Keratinocyte (primary cell): Measurements from ENCODE around the gene KCNK10. TPM values are rescaled to one million over a fixed set of nuclear protein-coding genes. Genes with fewer than 3 reads are reported as not detected.

Experiments used
- DNase-seq: peaks from one replicate; pipeline ENCODE4 v3.0.0-alpha.2; 2011; ENCODE audit warnings: low read depth, missing footprints, low spot score
- FAIRE-seq: peaks from 2 replicates; lab custom pipeline; 2011; peaks lifted over from hg19 to GRCh38; lab: Jason Lieb, UNC
- H2AFZ ChIP-seq: 2 replicates; pipeline ENCODE4 v1.6.0; 2012; ENCODE audit warnings: low read length, control low read depth, inconsistent platforms; ENCODE audit not compliant: control insufficient read depth
- H3K27ac ChIP-seq: 2 replicates; pipeline ENCODE4 v1.5.1; 2011; ENCODE audit warnings: low read length; ENCODE audit not compliant: control insufficient read depth, insufficient read depth
- H3K27me3 ChIP-seq: 3 replicates; pipeline ENCODE4 v1.6.0; 2011; ENCODE audit warnings: low read length; ENCODE audit not compliant: control insufficient read depth, insufficient read depth; ENCODE audit errors: extremely low read depth
- H3K36me3 ChIP-seq, 2 experiments: 2 replicates in 1 of 2; 3 replicates in 1 of 2; pipeline ENCODE4 v1.5.1; 2011; ENCODE audit warnings: low read length in 2 of 2, mild to moderate bottlenecking in 1 of 2; ENCODE audit not compliant: control insufficient read depth in 2 of 2, insufficient read depth in 2 of 2; ENCODE audit errors: extremely low read depth in 1 of 2
- H3K4me1 ChIP-seq: 3 replicates; pipeline ENCODE4 v1.5.1; 2011; ENCODE audit warnings: low read length; ENCODE audit not compliant: control insufficient read depth, insufficient read depth; ENCODE audit errors: extremely low read depth
- H3K4me2 ChIP-seq: 3 replicates; pipeline ENCODE4 v1.6.0; 2011; ENCODE audit warnings: low read depth, low read length; ENCODE audit not compliant: control insufficient read depth, insufficient read depth; ENCODE audit errors: extremely low read depth
- H3K4me3 ChIP-seq, 3 experiments: fragments of 200-600 bp in 1 of 3; sonication (generic) in 1 of 3; 2 replicates in 2 of 3; 3 replicates in 1 of 3; pipeline ENCODE4 v1.5.1; 2011 to 2016; ENCODE audit warnings: low read length in 3 of 3, mild to moderate bottlenecking in 3 of 3, control low read depth in 2 of 3, inconsistent platforms in 1 of 3, low read depth in 1 of 3, mixed read lengths in 1 of 3, mixed run types in 1 of 3, moderate library complexity in 1 of 3; ENCODE audit not compliant: control insufficient read depth in 2 of 3, insufficient read depth in 2 of 3; ENCODE audit errors: extremely low read depth in 1 of 3
- H3K79me2 ChIP-seq: 2 replicates; pipeline ENCODE4 v1.6.0; 2012; ENCODE audit warnings: low read length; ENCODE audit not compliant: control insufficient read depth, insufficient read depth
- H3K9ac ChIP-seq: 3 replicates; pipeline ENCODE4 v1.6.0; 2011; ENCODE audit warnings: low read length; ENCODE audit not compliant: control insufficient read depth, insufficient read depth; ENCODE audit errors: extremely low read depth
- H3K9me1 ChIP-seq: 3 replicates; pipeline ENCODE4 v1.6.0; 2011; ENCODE audit warnings: low read length; ENCODE audit not compliant: control insufficient read depth, insufficient read depth; ENCODE audit errors: extremely low read depth
- H3K9me3 ChIP-seq: 2 replicates; pipeline ENCODE4 v1.5.1; 2012; ENCODE audit warnings: low read depth, low read length; ENCODE audit not compliant: control insufficient read depth
- H4K20me1 ChIP-seq: 3 replicates; pipeline ENCODE4 v1.6.0; 2011; ENCODE audit warnings: low read length; ENCODE audit not compliant: control insufficient read depth, insufficient read depth; ENCODE audit errors: extremely low read depth
- CTCF ChIP-seq, 3 experiments: IDR thresholded peaks in 1 of 3; conservative IDR thresholded peaks in 1 of 3; optimal IDR thresholded peaks in 1 of 3; 2 replicates in 2 of 3; 3 replicates in 1 of 3; pipeline versions ENCODE3 to v1.5.1; 2011; ENCODE audit warnings: low read length in 3 of 3, mild to moderate bottlenecking in 3 of 3, moderate library complexity in 2 of 3, control low read depth in 1 of 3, inconsistent platforms in 1 of 3; ENCODE audit not compliant: insufficient read depth in 2 of 3; ENCODE audit errors: extremely low read depth in 1 of 3
- EZH2 ChIP-seq: IDR thresholded peaks from one replicate; pipeline ENCODE4 v1.6.1; 2012; ENCODE audit warnings: inconsistent platforms, mild to moderate bottlenecking, low read length, moderate library complexity
- dilution Hi-C: fragments of 300-500 bp; cut with MboI; formaldehyde crosslinking; loops from one replicate; pipeline ENCODE4 v1.7.0; 2020; ENCODE audit warnings: low sequenced_read_pairs; ENCODE audit not compliant: extremely low pct_ligation_motif_present
- polyA plus RNA-seq, 5 experiments: library from polyadenylated mRNA; depleted of rRNA in 3 of 5; stranded (reverse) in 3 of 5; stranded (forward) in 1 of 5; unstranded in 1 of 5; fragments of >200 nt; gene quantifications; 1 replicate in 1 of 5; 2 replicates in 3 of 5; 3 replicates in 1 of 5; pipeline versions ENCODE4 v1.2.1 to v1.2.3, GENCODE V29; 2011 to 2012; ENCODE audit warnings: missing spikeins in 2 of 5, low read depth in 1 of 5, low replicate concordance in 1 of 5

The KCNK10 gene
- polyA plus RNA-seq, 1 donor (not counting 4 experiments of a cell fraction or from before 2014, with no cell fraction given): 0.79 TPM

- no peaks in the 10 kb centered on the region for H3K9me1 ChIP-seq
- no peaks in the 10 kb centered on the region for H3K4me1 ChIP-seq
- DNase-seq (no peak), FAIRE-seq (no peak)
- no peaks in the 10 kb centered on the region for H3K27me3 ChIP-seq
- dilution Hi-C loops: no loop called here
- H4K20me1 ChIP-seq: no peaks in the 10 kb centered on the region
- no peaks in the 10 kb centered on the region for H3K9me3 ChIP-seq
- H3K4me2 ChIP-seq: no peak overlapping the region
- H3K79me2 ChIP-seq: no peaks in the 10 kb centered on the region
- H2AFZ ChIP-seq: no peak overlapping the region
- H3K36me3 ChIP-seq: no peaks in the 10 kb centered on the region
- no peak overlapping the region for H3K9ac ChIP-seq
- TF ChIP-seq EZH2 (no peak), CTCF (optimal IDR thresholded peaks at IDR 0.05 in 1 of 3, IDR thresholded peaks at IDR 0.05 in 1 of 3, conservative IDR thresholded peaks at IDR 0.05 in 1 of 3; ENCODE audit: extremely low read depth in 1 of 3, insufficient read depth in 2 of 3, low read length in 3 of 3) (no peak)
- H3K4me3 ChIP-seq: no peak overlapping the region
- H3K27ac ChIP-seq: no peak overlapping the region
Observed at GRCh38 chr14:88218119-88218915, 104.8 kb downstream of the KCNK10 start.

- H3K27ac ChIP-seq: no peak overlapping the region
- no peak overlapping the region for H3K4me2 ChIP-seq
- H3K9ac ChIP-seq: no peak overlapping the region
- no peaks in the 10 kb centered on the region for H3K79me2 ChIP-seq
- FAIRE-seq: no peak
- no peak for DNase-seq
- no peak overlapping the region for H2AFZ ChIP-seq
- H3K4me3 ChIP-seq: no peak overlapping the region
- H3K36me3 ChIP-seq: no peaks in the 10 kb centered on the region
- H4K20me1 ChIP-seq: no peaks in the 10 kb centered on the region
- H3K9me1 ChIP-seq: no peaks in the 10 kb centered on the region
- no peak for TF ChIP-seq CTCF (optimal IDR thresholded peaks at IDR 0.05 in 1 of 3, IDR thresholded peaks at IDR 0.05 in 1 of 3, conservative IDR thresholded peaks at IDR 0.05 in 1 of 3; ENCODE audit: extremely low read depth in 1 of 3, insufficient read depth in 2 of 3, low read length in 3 of 3)
- TF ChIP-seq EZH2: no peak
- dilution Hi-C loops: no loop called here
- no peaks in the 10 kb centered on the region for H3K27me3 ChIP-seq
- H3K4me1 ChIP-seq: no peaks in the 10 kb centered on the region
- no peaks in the 10 kb centered on the region for H3K9me3 ChIP-seq
Observed at GRCh38 chr14:88212691-88213090, 110.4 kb downstream of the KCNK10 start.
